B cell (primary cell): ENCODE measurements around the gene GBP5. TPM values are rescaled to one million over a fixed set of nuclear protein-coding genes. Genes with fewer than 3 reads are reported as not detected.

ENCODE experiments used
- ATAC-seq: fragments of 200-7000 bp; cut with Tn5 transposase; one replicate; pipeline ENCODE4 v1.10.0; 2021; ENCODE audit warnings: low read depth, mild to moderate bottlenecking, moderate number of reproducible peaks, moderate library complexity
- CTCF ChIA-PET: fragments of 350-600 bp; sonication (Branson Sonifier 250); formaldehyde crosslinking; loops from one replicate; lab custom pipeline; 2021; ENCODE audit warnings: antibody characterized with exemption, inconsistent platforms; lab: Charles Lee
- POLR2A ChIA-PET: fragments of 350-600 bp; sonication (Branson Sonifier 250); formaldehyde crosslinking; loops from one replicate; lab custom pipeline; 2021; ENCODE audit warnings: antibody characterized with exemption; lab: Charles Lee
- DNase-seq: peaks from one replicate; pipeline ENCODE4 v3.0.0; 2013
- H2AFZ ChIP-seq: 2 replicates; pipeline ENCODE4 v1.6.1; 2012; ENCODE audit warnings: mild to moderate bottlenecking, low read depth, low read length; ENCODE audit not compliant: insufficient read depth, poor library complexity, severe bottlenecking
- H3K27ac ChIP-seq, 2 donors: 1 replicate in 1 of 2; 2 replicates in 1 of 2; pipeline ENCODE4 v1.5.1; 2012 to 2013; ENCODE audit warnings: low read length in 2 of 2, mild to moderate bottlenecking in 2 of 2, moderate library complexity in 1 of 2
- H3K27me3 ChIP-seq, 4 experiments: fragments of 200-600 bp in 1 of 4; sonication (generic) in 1 of 4; replicated peaks in 1 of 4; 1 replicate in 2 of 4; 2 replicates in 2 of 4; pipeline versions ENCODE4 v1.6.1 to v1.7.0; 2013 to 2016; ENCODE audit warnings: low read length in 3 of 4, mild to moderate bottlenecking in 2 of 4, mixed read lengths in 1 of 4, moderate library complexity in 1 of 4; ENCODE audit not compliant: insufficient read depth in 4 of 4, control insufficient read depth in 3 of 4; ENCODE audit errors: control extremely low read depth in 1 of 4
- H3K36me3 ChIP-seq, 2 experiments: replicated peaks in 1 of 2; 1 replicate in 1 of 2; 2 replicates in 1 of 2; pipeline versions ENCODE4 v1.6.1 to v1.7.1; 2013; ENCODE audit warnings: low read length in 1 of 2; ENCODE audit not compliant: insufficient read depth in 2 of 2, control insufficient read depth in 1 of 2; ENCODE audit errors: control extremely low read depth in 1 of 2, extremely low read depth in 1 of 2
- H3K4me1 ChIP-seq, 2 donors: fragments of 200-600 bp in 1 of 2; sonication (generic) in 1 of 2; 1 replicate in 1 of 2; 2 replicates in 1 of 2; pipeline versions ENCODE4 v1.5.1 to v1.6.1; 2013 to 2017; ENCODE audit warnings: low read length in 2 of 2; ENCODE audit not compliant: control insufficient read depth in 2 of 2, insufficient read depth in 2 of 2
- H3K4me2 ChIP-seq: replicated peaks from 2 replicates; pipeline ENCODE3; 2012; ENCODE audit warnings: mild to moderate bottlenecking, low read depth, low read length; ENCODE audit not compliant: poor library complexity, severe bottlenecking
- H3K4me3 ChIP-seq, 5 experiments: fragments of 200-600 bp in 1 of 5; sonication (generic) in 1 of 5; 1 replicate in 3 of 5; 2 replicates in 2 of 5; pipeline versions ENCODE4 v1.5.1 to v1.7.0; 2011 to 2016; ENCODE audit warnings: low read length in 4 of 5, mild to moderate bottlenecking in 4 of 5, low read depth in 2 of 5, control low read depth in 1 of 5, moderate library complexity in 1 of 5; ENCODE audit not compliant: insufficient read depth in 1 of 5; ENCODE audit errors: control extremely low read depth in 1 of 5, extremely low read depth in 1 of 5
- H3K79me2 ChIP-seq: fragments of 200-600 bp; sonication (generic); one replicate; pipeline ENCODE4 v1.6.0; 2016; ENCODE audit warnings: low read length; ENCODE audit not compliant: control insufficient read depth, insufficient read depth
- H3K9ac ChIP-seq: fragments of 200-600 bp; sonication (generic); 2 replicates; pipeline ENCODE4 v1.6.1; 2017; ENCODE audit warnings: mild to moderate bottlenecking, low read length, moderate library complexity
- H3K9me3 ChIP-seq, 3 donors: one replicate each; pipeline versions ENCODE4 v1.6.1 to v1.7.1; 2013; ENCODE audit warnings: low read length in 2 of 3; ENCODE audit not compliant: control insufficient read depth in 2 of 3, insufficient read depth in 1 of 3; ENCODE audit errors: control extremely low read depth in 1 of 3
- H4K20me1 ChIP-seq: 2 replicates; pipeline ENCODE4 v1.6.0; 2012; ENCODE audit warnings: mild to moderate bottlenecking, low read length; ENCODE audit not compliant: insufficient read depth, control insufficient read depth, poor library complexity, severe bottlenecking
- H3K27ac Mint-ChIP-seq: one replicate; pipeline ENCODE4 v1.8.0; 2021; ENCODE audit warnings: mixed read lengths
- H3K27me3 Mint-ChIP-seq: one replicate; pipeline ENCODE4 v1.8.0; 2021; ENCODE audit warnings: mixed read lengths
- H3K4me1 Mint-ChIP-seq: one replicate; pipeline ENCODE4 v1.8.0; 2021; ENCODE audit warnings: mixed read lengths
- H3K4me3 Mint-ChIP-seq: one replicate; pipeline ENCODE4 v1.8.0; 2021; ENCODE audit warnings: mixed read lengths
- H3K9me3 Mint-ChIP-seq: one replicate; pipeline ENCODE4 v1.8.0; 2022; ENCODE audit warnings: mixed read lengths; ENCODE audit not compliant: insufficient read depth
- EZH2 ChIP-seq: IDR thresholded peaks from 2 replicates; pipeline ENCODE4 v1.6.1; 2012; ENCODE audit warnings: borderline replicate concordance, low read depth, mild to moderate bottlenecking, moderate library complexity, low read length; ENCODE audit not compliant: insufficient read depth, poor library complexity, severe bottlenecking
- WGBS: methylation state at CpG from one replicate; pipeline ENCODE4 v1.1.5; 2013; ENCODE audit warnings: missing lambda C conversion rate; ENCODE audit not compliant: insufficient coverage; 5-methylcytosine and 5-hydroxymethylcytosine counted together
- intact Hi-C: fragments of 100-400 bp; cut with micrococcal nuclease; formaldehyde crosslinking; loops from one replicate; pipeline ENCODE4 v1.10.0; 2022
- polyA plus RNA-seq: library from polyadenylated mRNA; depleted of rRNA; stranded (reverse); fragments of >200 nt; gene quantifications from 2 replicates; pipeline ENCODE4 v1.2.3, GENCODE V29; 2012
- total RNA-seq, 2 donors: library from RNA; stranded (reverse); fragments of 120-200 nt in 1 of 2; gene quantifications; 1 replicate in 1 of 2; 2 replicates in 1 of 2; pipeline versions ENCODE4 v1.2.3 to v1.2.4, GENCODE V29; 2013 to 2022
- TF ChIP-seq, protein P1 (sequence below): fragments of 200-600 bp; IDR thresholded peaks from one replicate; pipeline ENCODE4 v1.8.0; 2022; ENCODE audit warnings: antibody characterized with exemption, mild to moderate bottlenecking

The GBP5 gene
- total and polyA plus RNA-seq, 2 donors (not counting 1 experiment from before 2014, with no cell fraction given), result 17.6 to 25.2 TPM

DNA sequence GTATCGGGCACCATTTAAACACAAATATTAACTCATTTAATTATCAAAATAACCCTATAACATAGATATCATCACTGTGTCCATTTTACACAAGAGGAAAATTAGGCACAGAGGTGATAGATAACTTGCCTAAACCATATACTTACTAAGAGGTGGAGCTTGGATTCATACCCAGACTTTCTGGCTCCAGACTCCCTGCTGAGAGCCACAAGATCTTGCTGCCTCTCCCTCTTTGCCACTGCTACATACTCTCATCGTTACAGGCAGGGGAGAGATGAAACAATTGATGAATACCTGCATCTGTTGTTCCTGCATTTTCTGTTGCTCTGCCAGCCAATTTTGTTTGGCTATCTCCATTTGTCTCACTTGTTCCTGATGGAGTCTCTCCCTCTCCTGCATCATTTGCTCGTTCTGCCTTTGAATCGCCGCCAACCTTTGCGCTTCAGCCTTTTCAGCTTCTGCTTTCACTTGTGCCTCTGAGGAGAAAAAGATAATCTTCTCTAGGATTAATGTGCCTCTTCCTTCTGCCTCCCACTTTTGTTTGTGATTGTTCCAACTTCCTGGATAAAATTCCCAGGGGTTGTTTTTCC, 10.6 kb downstream of the GBP5 start:
- no peaks in the 10 kb centered on the region for H3K27me3 Mint-ChIP-seq
- WGBS, result 81% methylated on average over 3 of the region's 6 CpGs
- Histone ChIP-seq H3K9me3 (peaks cover 2 to 8% (median 4%) of the 10 kb centered on the region in 3 donors), H3K36me3 (peaks cover 0 to 52% of the 10 kb centered on the region in 2 experiments), H2AFZ (no peak overlapping the region), H4K20me1 (no peaks in the 10 kb centered on the region), H3K4me3 (no peak overlapping the region), H3K9ac (no peak overlapping the region), H3K27ac (no peak overlapping the region), H3K4me2 (no peak overlapping the region), H3K4me1 (peaks cover 0 to 7% of the 10 kb centered on the region in 2 donors), H3K79me2 (no peaks in the 10 kb centered on the region), H3K27me3 (no peaks in the 10 kb centered on the region)
- POLR2A ChIA-PET, result no interaction called here
- CTCF ChIA-PET, result no interaction called here
- H3K4me3 Mint-ChIP-seq, result no peak overlapping the region
- intact Hi-C loops, result loop anchor here (5.0 kb wide), 1 partner anchor 40 kb away; no protein-coding TSS in a partner anchor
- H3K9me3 Mint-ChIP-seq, result peaks cover 7% of the 10 kb centered on the region
- ATAC-seq, result no peak
- DNase-seq, result no peak
- no peak overlapping the region for H3K27ac Mint-ChIP-seq
- no peak for TF ChIP-seq EZH2
- TF ChIP-seq, protein P1, sequence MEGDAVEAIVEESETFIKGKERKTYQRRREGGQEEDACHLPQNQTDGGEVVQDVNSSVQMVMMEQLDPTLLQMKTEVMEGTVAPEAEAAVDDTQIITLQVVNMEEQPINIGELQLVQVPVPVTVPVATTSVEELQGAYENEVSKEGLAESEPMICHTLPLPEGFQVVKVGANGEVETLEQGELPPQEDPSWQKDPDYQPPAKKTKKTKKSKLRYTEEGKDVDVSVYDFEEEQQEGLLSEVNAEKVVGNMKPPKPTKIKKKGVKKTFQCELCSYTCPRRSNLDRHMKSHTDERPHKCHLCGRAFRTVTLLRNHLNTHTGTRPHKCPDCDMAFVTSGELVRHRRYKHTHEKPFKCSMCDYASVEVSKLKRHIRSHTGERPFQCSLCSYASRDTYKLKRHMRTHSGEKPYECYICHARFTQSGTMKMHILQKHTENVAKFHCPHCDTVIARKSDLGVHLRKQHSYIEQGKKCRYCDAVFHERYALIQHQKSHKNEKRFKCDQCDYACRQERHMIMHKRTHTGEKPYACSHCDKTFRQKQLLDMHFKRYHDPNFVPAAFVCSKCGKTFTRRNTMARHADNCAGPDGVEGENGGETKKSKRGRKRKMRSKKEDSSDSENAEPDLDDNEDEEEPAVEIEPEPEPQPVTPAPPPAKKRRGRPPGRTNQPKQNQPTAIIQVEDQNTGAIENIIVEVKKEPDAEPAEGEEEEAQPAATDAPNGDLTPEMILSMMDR, result no peak
- H3K4me1 Mint-ChIP-seq, result peaks cover 9% of the 10 kb centered on the region

DNA sequence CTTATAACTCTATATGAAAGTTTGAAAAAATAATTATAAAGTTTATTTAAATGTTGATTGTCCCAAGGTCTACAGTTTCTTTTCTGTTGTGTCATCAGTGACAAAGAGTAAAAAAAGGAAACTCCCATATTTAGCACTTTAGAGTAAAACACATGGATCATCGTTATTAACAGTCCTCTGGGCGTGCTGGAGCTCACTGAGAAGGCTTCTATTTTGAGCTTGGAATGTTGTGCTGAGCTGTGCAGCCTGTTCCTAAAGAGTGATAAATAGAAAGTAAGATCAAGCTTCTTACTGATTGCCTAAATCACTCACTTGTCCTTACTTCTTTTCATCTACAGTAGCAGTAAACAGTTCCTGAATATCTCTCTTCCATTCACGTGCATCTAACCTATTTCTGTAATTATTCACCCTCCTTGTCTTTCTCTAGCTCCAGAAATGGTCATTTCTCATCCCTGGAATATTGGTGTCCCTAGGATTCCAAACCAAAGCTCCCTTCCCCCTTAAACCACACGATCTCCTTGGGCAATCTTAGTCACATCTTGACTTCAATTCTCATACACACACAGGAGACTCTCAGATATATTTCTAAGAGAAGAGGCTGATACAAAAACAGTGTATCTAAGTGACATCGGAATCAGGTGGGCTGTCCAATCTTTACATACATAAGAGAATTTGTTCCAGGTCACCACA, 11.9 kb downstream of the GBP5 start:
- Histone ChIP-seq H3K4me3 (no peak overlapping the region), H3K27ac (no peak overlapping the region), H2AFZ (no peak overlapping the region), H3K27me3 (no peaks in the 10 kb centered on the region), H3K4me2 (no peak overlapping the region), H3K79me2 (no peaks in the 10 kb centered on the region), H3K4me1 (peaks cover 0 to 7% of the 10 kb centered on the region in 2 donors), H3K9me3 (peaks cover 3 to 9% (median 4%) of the 10 kb centered on the region in 3 donors), H3K9ac (no peak overlapping the region), H3K36me3 (peaks cover 0 to 44% of the 10 kb centered on the region in 2 experiments), H4K20me1 (no peaks in the 10 kb centered on the region)
- CTCF ChIA-PET, result no interaction called here
- WGBS, result 88% methylated on average over 1 of the region's 5 CpGs
- H3K27me3 Mint-ChIP-seq, result no peaks in the 10 kb centered on the region
- POLR2A ChIA-PET, result no interaction called here
- no peak for DNase-seq
- intact Hi-C loops, result loop anchor here (5.0 kb wide), 1 partner anchor 38 kb away; no protein-coding TSS in a partner anchor
- no peak overlapping the region for H3K4me3 Mint-ChIP-seq
- peaks cover 10% of the 10 kb centered on the region for H3K4me1 Mint-ChIP-seq
- H3K9me3 Mint-ChIP-seq, result peaks cover 8% of the 10 kb centered on the region
- TF ChIP-seq EZH2, result no peak
- TF ChIP-seq, protein P1, result no peak
- ATAC-seq, result no peak
- H3K27ac Mint-ChIP-seq, result no peak overlapping the region
